ENCODE data around the gene RUNX2.

RUNX2 gene

DNA sequence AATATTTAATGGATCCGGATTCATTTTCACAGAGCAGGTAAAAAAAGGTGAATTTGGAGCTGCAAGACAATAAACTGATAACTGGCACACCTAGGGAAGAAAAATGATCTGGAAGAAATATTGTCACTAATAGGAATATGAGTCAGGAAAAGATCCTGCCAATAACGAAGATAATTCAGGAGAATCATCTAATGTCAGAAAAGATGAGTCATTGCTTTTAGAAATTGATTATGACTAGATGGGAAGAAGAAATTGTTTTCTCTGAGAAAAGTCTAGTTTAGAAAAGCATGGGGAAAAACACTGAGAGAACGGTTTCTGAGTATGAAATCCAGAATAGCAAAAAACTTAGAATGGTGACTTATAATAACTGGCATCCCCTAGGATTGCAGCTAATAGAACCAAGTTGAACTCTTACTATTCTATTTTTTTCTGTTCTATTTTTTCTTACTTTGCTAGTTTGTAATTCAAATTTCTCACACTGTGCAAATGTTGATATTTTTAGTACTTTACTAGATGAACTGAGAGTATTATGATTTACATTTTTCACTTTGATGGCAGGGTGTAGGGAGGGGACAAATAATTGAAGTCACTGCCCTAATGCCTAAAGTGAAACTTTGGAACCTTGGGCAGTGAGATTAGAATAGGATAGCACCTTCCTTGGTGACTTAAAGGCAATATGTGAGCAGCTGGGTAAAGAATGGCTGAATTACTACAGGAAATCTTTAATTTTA lies 87.8 kb downstream of the RUNX2 start:
- no peak for DNase-seq

DNA sequence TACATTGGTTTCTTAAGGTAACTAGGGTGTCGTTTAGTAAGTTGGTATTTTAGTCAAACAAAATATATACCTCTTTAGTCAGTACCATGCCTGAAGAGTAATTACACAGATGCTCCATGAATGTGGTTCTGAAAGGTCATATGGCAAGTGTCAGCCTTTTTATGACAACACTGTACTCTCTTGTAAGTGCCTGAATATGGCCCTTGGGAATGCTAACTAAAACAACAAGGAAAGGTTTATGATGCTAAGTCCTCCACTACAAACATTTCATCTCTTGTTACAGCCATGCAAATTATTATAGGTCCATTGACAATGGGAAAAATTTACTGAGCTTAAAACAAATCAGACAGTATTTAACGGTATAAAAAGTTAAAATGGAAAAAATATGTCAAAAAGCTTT lies 88.6 kb downstream of the RUNX2 start:
- DNase-seq = no peak

DNA sequence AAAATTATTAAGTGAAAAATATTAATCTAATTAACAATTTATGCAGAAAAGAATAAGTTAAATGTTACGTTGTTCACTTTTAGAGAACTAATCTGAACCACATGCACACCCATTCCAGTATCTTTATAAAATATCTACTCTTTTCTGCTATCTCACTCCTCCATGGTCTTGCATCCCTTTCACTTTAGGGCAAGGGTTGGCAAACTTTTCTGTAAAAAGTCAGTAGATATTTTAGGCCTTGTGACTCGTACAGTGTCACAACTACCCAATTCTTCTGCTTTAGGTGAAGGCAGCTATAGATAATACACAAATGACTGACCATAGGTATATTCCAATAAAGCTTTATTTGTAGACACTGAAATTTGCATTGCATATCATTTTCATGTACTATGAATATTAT lies 89.3 kb downstream of the RUNX2 start:
- DNase-seq = no peak

DNA sequence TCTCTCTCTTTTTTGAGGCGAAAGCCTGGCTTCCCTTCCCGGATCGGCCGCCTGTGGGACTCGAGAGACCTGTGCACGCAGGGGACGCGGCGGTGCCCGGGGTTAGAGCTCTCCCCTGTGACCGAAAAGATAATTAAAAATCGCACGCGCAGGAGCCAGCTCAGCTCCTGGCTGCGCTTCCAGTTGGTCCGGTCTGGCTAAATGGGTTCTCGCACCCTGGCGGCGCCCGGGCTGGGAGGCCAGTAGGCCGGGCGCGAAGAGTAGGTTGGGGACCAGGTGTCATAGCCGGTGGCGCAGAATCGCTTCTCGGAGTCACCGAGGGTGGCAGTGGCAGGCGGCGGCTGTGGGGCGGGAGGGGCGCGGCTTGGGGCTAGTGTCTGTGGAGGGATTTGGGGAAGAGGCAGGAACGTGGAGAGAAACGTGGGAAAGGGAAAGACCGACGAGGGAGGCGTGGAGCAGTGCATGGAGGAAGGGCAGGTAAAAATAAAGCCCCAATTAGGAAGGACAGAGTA lies 91.5 kb downstream of the RUNX2 start:
- DNase-seq = peak; percentile 46

GRCh38 chr6:45420083-45420908 lies 92.2 kb downstream of the RUNX2 start:
- peak; percentile 52 for DNase-seq

- DNase-seq = no peak
These were observed 93.0 kb downstream of the RUNX2 start for GRCh38 chr6:45420909-45421708.

DNA sequence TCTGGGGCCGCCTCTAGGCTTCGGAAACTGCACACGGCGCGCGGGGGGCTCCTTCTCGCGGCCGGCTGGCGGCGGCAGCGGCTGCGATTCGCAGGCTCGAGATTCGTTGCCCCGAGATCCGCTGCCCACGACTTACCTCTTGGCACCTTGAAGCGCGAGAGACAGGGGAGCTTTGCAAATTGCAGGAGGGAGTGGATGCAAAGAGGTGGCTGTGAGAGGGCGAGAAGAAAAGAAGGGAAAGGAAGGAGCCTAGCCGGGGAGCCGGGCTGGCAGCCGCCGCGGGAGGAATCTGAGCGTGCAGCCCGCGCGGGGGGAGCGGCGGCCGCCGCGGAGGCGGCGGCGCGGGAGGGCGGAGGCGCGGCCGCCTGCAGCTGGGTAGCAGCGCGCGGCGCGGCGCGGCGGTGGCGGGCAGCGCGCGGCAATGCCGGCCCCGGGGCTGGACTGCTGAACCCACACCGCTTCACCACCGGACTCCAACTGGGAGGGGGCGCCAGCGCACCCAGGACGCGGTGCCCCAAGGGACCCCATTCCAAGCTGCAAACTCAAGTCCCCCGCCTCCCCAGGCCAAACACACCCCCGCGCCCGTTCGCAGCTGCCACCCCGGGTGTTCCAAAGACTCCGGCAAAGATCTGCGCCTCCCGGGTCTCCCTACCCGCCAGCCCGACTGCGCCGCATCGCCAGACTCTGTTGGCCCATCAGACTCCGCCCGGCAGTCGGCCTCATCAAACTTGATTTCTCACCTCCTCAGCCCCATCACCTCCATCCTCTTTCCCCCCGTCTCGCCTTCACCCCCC lies 93.8 kb downstream of the RUNX2 start:
- peak; percentile 39 for DNase-seq

- DNase-seq = peak; percentile 62
These were observed 94.5 kb downstream of the RUNX2 start for GRCh38 chr6:45422503-45423110.

- peak; percentile 14 for DNase-seq
These were observed 95.1 kb downstream of the RUNX2 start for GRCh38 chr6:45423111-45423823.

DNA sequence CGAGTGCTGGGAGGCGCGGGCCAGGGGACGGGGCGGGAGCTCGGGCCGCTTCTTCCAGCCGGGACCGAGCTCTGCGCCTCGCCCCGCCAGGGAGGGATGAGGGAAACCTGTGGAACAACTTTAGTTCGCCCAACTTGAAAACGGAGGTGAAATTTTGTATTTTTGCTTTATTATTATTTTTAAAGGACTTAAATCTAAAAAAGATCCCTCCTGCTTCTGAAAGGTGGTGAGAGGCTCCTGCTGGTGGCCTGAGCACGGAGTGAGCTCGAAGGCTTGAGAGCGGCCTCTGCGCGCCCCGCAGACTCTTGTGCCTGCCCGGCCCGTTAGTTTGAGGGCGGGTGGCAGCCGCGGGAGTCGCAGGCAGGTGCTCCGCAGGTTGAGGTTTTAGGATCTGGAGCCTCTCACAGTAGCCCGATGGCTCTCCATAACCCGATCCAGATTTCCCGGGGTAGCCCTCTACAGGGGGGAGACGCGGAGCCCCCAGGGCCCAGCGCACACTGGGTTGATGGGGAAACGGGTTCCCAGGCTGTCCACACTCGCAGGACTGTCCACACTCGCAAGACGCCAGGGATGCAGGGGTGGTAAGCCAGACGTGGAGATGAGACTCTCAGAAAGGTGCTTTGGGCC lies 95.8 kb downstream of the RUNX2 start:
- DNase-seq = no peak

GRCh38 chr6:45424451-45424861 lies 96.3 kb downstream of the RUNX2 start:
- DNase-seq = no peak

DNA sequence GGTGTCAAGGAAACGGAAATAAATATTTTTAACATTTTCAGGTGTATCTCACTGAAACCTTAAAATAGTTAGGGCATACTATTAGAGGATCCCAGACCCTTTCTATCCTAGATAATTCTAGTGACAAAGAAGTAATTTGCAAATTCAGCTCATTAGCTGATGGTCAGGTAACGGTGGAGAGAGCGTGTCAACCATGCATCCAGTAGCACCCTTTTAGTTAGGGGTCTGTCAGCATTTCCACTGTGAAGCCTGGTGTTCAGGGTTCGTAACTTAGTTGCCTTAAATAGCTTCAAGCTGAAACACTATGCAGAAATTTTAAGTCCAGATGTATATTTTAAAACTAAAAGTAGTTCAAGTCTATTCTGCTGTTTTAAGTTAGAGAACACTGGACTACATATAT lies 98.1 kb downstream of the RUNX2 start:
- no peak for DNase-seq

GRCh38 chr6:45427726-45428125 lies 99.6 kb downstream of the RUNX2 start:
- DNase-seq = no peak

- DNase-seq = no peak
These were observed 100.6 kb downstream of the RUNX2 start for GRCh38 chr6:45428727-45429126.

- DNase-seq = no peak
These were observed 102.6 kb downstream of the RUNX2 start for GRCh38 chr6:45430590-45431202.

GRCh38 chr6:45431317-45432065 lies 103.4 kb downstream of the RUNX2 start:
- no peak for DNase-seq

- DNase-seq = no peak
These were observed 104.8 kb downstream of the RUNX2 start for GRCh38 chr6:45432977-45433376.

DNA sequence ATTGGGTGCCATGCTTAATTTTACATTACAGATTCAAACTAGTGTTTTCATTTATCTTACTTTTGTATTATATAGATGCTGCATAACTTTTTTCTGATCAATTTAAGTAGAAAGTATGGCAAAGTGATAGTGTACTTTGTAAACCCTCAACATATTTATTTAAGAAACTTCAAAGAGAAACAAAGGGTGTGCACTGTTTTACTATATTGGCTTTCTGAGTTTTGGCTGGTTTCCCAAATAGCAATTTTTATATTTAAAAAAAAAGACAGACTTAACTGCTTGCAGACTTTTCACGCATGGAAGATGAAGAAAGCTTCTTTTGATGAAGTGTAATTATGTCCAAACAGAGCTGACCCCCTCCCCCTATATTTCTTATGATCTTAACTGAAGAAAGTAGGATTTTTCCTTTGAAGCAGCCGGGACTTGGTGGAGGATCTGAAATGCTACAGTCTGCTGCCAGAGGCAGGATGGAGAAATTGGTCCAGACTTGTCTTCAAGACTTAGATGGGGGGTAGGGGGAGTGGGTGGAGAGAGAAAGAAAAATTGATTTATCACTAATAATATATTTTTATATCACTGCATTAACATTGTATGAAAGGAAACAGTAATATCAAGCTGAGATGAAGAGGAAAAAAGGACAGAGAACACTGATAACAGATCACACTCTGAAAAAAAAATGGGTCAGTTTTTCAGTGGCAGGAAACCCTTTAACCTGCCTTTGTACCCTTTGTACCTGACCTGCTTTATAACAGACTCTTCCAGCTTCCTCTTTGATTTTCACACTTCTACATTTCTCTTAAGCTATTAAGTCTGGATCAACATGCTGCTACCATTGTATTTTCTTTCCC lies 105.6 kb downstream of the RUNX2 start:
- DNase-seq = no peak

DNA sequence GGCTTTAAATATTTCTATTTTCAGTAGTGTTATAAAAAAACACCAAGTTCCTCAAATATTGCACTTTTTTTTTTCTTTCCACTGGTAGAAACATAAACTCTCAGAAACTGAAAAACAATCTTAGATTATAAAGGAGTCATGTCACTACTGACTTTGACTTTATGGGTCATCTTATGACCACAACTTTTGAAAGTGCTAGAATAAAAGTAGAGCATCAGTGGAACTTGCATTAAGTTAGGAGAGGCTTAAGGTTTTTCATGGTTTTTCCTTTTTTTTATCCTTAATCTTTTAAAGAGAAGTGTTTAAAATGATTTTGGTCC lies 106.2 kb downstream of the RUNX2 start:
- no peak for DNase-seq
